CD4-positive, alpha-beta T cell treated with Interleukin-12 subunit alpha and Interleukin-12 subunit beta, for 1 hour (primary cell): ENCODE data around the gene BAIAP2L1.
A peak's percentile ranks its signal among the peaks of the same experiment; 100 is the strongest.

Experiments used
- DNase-seq: peaks from one replicate; pipeline ENCODE4 v3.0.0-alpha.2; 2020

The BAIAP2L1 gene

GRCh38 chr7:98257701-98258100, 143.2 kb downstream of the BAIAP2L1 start:
- DNase-seq = no peak

DNA sequence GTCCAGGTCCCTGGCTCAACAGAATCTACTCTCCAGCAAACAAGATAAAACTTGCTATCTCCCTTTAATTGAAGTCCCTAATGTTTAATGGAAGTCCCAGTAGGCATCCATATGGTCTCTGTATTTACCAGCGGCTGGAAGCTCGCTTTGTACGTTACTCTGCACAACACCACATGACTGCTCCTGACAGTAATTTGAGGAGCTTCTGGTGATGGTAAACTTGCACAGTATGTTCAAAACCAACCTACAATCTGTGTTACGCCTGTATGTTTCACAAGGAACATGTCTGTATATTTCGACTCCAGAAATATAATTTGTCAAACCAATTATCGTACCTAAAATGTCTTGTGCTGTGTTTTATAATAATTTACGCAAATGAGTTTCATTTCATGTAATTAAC, 144.5 kb downstream of the BAIAP2L1 start:
- no peak for DNase-seq

DNA sequence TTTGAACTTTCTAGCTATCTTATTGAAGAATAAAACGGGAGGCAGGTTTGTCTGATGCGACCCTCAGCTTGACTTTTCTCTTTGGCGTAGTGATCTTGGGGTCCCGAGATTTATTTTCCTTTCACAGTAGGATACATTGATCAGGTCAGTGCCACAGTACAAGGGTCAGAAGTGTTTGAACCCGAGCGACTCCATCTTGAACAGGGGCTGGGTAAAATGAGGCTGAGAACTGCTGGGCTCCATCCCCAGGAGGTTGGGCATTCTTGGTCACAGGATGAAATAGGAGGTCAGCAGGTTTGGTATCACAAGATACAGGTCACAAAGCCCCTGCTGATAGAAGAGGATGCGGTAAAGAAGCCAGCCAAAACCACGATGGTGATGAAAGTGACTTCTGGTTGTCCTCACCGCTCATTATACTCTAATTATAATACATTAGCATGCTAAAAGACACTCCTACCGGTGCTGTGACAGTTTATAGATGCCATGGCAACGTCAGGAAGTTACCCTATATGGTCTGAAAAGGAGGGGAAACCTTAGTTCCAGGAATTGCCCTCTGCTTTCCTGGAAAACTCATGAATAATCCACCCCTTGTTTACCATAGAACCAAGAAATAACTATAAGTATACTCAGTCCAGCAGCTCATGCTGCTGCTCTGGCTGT, 145.8 kb downstream of the BAIAP2L1 start:
- peak; percentile 34 for DNase-seq

GRCh38 chr7:98254516-98254915, 146.4 kb downstream of the BAIAP2L1 start:
- no peak for DNase-seq

DNA sequence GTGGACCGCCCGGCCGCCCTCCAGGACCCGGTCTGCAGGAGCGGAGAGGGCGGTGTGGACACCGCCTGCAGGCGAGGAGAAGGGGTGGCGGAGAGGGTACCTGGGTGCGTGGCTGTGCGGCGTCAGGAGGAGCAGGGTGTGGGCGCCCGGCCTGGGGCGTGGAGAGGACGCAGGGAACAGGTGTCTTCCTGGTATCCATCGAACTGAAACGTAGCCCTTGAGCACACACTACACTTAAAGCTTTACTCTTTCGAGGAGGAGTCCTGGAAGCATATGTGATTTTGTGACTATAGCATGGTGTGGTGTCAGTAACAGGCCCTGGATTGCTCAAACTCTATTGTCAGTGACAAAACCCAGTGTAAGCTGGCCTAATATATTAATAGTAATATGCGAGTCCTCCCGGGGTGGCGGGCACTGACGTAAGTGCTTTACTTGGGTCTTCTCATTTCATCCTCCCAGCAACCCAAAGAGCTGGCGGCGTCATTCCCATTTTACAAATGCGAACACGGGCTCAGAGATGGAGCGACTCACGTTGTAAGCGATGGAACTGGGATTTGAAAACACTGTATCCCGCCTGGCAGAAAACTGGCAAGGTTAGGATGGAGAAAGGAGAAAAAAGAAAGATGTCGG, 148.3 kb downstream of the BAIAP2L1 start:
- DNase-seq = no peak

GRCh38 chr7:98251601-98252424, 149.1 kb downstream of the BAIAP2L1 start, which contains the start of gene TECPR1:
TSS of gene TECPR1 (minus strand) at chr7:98252232. CDS start at chr7:98246146, 6,086 bp downstream.
- DNase-seq = peak; percentile 88

DNA sequence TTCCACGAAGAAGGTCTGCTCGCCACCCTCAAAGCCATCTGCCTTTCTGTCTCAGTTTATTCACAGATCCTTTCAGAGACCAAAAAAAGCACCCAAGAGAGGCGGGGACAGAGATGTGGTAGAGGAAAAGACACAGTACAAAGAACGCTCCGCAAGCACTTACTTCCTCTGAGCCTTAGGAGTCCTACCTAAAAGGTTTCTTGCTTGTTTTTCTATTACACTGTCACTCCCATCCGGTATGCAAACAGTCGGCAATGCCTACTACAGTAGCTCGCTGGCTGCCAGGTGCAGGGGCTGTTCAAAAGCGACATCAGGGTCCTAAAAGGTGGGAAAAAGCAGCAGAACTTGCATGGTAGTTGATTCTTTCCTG, 149.7 kb downstream of the BAIAP2L1 start:
- DNase-seq = peak; percentile 72

GRCh38 chr7:98250789-98251188, 150.1 kb downstream of the BAIAP2L1 start:
- peak; percentile 70 for DNase-seq

DNA sequence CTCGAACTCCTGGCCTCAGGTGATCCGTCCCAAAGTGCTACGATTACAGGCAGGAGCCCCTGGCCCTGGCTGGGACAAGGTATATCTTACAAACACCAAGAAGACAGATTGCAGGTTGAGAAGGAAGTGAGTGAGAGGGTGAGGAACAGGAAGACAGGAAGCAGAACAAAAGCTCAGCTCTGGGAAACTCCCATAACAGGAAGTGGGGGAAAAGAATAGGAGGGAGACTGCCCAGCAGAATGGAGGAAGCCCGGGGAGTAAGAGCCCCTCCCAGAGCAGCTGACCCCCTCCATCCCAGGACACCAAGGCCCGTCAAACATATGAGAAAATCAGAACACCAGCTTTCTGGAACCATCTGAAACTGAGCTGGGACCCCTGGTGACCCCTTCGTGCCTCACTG, 151.8 kb downstream of the BAIAP2L1 start:
- peak; percentile 10 for DNase-seq

DNA sequence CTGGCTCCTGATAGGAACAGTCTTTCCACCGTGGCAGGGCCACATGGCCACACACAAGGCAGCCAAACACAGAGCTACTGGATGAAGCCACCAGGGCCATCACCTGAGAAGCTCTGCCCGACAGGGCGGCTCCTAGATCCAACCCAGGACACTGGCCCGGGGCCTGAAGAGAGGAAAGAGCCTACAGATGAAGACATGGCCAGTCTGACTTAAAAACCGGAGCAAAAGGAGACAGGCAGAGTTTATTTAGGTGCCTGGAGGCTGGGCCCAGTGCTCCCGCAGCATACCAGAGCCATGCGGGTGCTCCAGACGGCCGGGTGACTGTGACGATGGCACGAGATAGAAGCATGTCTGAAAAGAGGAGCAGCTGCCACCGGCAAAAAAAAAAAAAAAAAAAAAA, 152.7 kb downstream of the BAIAP2L1 start:
- DNase-seq = no peak

DNA sequence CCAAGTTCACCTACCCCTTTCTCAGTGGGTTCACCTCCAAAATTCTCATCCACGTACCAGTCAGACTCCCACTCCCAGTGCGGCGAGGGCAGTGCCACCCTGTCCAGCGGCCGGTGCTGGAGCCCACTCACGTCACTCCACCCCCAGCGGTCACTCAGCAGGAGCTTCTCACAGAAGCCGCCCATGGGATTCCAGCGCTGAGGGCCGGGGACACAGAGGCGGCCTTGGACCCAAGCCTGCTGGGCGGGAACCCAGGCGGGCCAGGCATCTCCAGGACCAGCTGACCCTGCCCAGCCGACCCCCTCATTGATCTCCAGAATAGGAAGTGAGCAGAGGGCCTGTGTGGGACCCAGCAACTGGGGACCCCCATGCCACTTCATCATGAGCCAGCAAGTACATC, 156.0 kb downstream of the BAIAP2L1 start:
- DNase-seq = no peak

- DNase-seq = no peak
Observed at GRCh38 chr7:98242934-98243333, 158.0 kb downstream of the BAIAP2L1 start.

- DNase-seq = no peak
Observed at GRCh38 chr7:98242342-98242741, 158.5 kb downstream of the BAIAP2L1 start.

- no peak for DNase-seq
Observed at GRCh38 chr7:98241674-98242241, 159.1 kb downstream of the BAIAP2L1 start.
